IPS-11a (cell line): ENCODE measurements around the gene NOB1.

ENCODE experiments used
- H3K4me3 ChIP-seq: one replicate; pipeline ENCODE4 v1.5.1; 2013; ENCODE audit warnings: low read depth, low read length, control low read depth

Gene NOB1

DNA sequence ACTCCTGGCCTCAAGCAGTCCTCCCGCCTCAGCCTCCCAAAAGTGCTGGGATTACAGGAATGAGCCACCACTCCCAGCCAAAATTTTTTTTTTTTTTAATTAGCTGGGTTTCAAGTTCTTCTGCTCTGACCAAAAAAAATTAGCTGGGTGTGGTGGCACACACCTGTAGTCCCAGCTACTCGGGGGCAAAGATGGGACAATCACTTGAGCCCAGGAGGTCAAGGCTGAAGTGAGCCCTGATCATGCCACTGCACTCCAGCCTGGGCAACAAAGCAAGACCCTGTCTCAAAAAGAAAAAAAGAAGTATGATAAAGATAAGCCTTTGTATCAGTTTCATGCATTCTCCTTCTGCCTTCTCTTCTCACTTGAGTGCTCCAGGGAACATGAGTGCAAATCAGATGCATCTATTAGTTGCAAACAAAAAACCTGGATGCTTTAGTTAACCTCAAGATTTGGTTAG, 30.3 kb downstream of the NOB1 start:
- H3K4me3 ChIP-seq, result no peak overlapping the region

DNA sequence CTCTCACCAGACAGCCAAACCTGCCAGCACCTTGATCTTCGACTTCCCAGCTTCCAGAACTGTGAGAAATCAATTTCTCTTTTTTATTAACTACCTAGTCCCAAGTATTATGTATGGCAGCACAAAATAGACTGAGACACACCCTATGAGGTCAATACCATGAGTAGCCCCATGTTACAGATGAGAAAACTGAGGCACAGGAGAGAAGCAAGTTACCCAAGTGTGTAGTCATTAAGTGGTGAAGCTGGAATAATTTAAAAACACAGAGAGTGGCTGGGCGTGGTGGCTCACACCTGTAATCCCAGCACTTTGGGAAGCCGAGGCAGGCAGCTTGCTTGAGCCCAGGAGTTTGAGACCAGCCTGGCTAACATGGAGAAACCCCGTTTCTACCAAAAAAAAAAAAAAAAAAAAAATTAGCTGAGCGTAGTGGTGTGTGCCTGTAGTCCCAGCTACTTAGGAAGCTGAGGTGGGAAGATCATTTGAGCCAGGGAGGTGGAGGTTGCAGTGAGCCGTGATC, 33.2 kb downstream of the NOB1 start:
- H3K4me3 ChIP-seq, result no peak overlapping the region

DNA sequence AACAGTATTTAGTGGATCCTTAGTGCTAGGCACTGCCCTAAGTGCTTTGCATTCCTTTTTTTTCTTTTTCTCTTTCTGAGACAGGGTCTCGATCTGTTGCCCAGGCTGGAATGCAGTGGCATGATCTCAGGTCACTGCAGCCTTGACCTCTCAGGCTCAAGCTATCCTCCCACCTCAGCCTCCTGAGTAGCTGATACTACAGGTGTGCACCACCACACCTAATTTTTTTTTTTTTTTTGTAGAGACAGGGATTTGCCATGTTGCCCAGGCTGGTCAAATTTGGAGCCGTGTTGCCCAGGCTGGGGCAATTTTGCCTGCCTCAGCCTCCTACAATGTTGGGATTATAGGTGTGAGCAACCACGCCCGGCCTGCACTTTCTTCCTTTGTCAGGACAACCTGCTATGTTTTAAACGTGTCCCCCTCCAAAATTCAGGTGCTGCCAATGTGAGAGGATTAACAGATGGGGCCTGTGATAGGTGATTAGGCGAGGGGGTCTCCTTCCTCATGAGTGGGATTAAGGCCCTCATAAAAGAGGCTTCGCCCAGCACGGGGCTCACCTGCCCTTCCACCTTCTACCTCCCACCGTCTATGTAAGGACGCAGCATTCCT, 33.8 kb downstream of the NOB1 start:
- H3K4me3 ChIP-seq, result no peak overlapping the region

DNA sequence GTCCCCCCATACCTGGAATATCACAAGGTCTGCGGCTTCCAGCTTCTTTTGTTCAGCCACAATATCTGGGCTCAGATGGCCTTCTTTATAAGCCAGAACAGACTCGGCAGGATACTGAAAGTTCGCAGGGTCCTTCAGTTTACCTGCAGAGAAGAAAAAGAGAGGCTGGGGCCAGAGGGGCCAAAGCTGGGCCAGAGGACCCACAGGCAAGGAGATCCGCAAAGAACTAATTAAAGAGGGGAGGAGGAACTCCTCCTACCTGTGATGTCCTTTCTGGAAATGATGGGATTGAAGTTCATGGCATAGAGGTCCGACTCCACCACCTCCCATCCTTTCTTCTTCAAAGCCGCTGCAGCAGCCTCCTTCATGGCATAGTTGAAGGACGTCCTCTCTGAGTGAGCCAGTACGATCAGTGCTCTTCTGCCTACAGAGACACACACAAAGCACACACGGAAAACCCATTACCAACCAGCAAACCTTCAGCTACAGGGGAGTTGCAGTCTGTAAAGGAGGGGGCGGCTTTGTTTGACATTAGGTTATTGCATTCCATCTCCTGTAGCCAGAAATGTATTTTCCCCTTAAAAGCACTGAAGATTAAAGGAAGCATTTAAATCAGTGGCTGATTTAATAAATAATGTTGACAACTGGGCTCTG, 36.5 kb downstream of the NOB1 start:
- H3K4me3 ChIP-seq, result no peak overlapping the region

DNA sequence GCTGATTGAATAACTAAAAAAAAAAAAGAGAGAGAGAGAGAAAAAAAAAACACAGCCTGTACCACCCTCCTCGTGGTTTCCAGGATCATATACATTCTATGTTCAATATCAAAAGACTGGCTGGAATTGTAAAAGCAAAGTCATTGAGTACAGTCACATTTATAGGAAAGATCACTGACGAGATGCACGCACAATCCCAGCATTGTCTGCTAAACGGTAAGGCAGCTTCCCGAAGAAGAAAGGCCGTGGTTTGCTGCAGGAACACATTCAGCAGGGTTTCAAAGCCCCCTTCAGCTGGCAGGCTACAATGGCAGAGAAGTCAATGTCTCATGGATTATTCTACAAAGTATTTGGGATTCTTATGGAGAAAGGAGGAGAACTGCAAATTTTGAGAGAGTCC, 37.7 kb downstream of the NOB1 start:
- H3K4me3 ChIP-seq, result no peak overlapping the region

DNA sequence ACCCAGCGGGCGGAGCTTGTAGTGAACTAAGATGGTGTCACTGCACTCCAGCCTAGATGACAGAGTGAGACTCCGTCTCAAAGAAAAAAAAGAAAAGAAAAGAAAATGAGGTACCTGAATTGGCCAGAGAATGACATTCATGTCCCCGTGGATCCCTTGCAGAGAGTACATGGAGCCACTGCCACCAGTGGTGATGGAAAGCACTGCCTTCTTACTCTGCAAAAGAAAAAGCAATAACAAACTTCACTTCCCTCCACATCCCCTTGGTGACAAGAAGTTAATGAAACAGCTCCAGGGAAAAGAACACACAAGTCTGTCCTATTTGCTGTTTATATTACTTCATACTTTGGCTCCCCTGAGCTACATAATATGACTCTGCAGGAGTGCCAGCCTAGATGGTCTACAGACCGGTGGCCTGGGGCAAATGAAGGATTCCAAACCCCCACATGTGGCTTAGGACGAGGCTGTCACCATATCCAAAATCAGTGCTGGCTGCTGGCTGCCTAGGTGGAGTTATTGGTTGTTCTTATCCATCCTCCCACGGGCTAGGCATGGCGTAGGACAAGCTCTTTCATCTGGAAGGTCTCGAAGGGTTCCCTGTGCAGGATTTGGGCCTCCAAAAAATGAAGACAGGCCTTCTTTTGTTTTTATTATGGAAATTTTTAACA, 41.7 kb downstream of the NOB1 start:
- no peak overlapping the region for H3K4me3 ChIP-seq

DNA sequence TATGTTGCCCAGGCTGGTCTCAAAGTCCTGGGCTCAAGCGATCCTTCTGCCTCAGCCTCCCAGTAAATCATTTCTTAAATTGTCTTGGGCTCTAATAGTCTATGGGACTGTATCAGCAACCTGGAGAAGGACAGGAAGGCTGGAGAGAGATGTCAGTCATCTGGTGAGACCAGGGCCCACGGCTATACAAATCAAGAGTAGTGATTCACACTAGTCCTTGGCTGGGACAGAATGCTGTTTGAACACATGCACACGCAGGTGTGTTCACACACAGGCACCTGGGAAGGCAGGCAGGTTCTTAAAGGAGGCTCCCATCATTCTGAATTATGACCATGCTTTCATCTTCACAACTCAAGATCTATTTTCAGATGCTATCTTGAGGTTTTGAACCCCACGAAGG, 42.4 kb downstream of the NOB1 start:
- H3K4me3 ChIP-seq, result no peak overlapping the region

DNA sequence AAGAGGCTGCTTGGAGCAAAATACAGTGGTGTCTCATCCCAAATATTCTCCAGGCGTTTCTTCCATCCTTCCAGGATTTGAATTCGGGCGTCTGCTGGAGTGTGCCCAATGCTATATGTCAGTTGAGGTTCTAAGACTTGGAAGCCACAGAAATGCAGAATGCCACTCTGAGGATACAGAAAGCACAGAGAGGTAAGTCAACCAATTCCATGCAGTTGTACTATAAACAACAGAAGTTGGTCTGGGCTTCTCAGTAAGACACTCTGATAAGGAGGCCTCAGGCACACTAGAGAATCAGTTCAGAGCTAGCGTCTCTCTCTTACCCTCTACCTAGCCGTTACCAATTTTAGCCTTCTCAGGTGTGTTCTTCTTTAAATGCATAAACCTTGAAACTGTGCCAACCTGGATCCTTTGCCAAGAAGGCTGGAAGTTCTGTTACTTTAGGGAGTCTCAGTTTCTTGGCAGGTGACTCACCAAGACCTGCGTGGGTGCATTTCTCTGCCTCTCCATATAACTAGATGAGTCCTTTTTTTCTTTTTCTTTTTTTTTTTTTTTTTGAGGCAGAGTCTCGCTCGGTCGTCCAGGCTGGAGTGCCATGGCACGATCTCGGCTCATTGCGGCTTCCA, 43.5 kb downstream of the NOB1 start:
- H3K4me3 ChIP-seq, result no peak overlapping the region

DNA sequence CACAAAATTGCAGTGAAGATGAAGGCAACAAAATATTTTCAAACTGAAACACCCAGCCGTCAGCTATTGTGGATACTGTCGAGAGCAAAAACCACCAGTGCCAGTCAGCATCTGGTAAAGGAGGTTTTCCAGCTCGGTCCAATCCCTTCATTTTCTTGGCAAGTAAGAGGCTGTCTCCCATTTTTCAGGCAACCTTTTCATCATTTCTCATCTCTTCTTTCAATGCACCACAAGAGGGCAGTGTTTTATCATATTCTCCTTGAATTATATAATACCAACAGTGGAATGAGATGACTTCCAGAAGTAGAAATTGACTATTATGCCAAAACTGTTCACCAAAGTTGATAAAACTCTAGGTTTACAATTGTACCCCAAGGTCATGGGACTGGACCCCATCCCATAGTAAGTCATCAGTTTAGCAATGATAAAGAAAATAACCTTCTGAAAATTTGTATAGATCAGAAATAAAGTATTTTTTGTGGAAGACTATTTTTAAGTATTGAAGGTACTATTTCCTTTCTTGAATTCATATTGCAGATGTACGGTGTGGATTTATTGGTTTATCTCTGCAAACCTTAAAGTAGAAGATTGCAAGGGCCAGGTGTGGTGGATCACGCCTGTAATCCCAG, 45.2 kb downstream of the NOB1 start:
- H3K4me3 ChIP-seq, result no peak overlapping the region

DNA sequence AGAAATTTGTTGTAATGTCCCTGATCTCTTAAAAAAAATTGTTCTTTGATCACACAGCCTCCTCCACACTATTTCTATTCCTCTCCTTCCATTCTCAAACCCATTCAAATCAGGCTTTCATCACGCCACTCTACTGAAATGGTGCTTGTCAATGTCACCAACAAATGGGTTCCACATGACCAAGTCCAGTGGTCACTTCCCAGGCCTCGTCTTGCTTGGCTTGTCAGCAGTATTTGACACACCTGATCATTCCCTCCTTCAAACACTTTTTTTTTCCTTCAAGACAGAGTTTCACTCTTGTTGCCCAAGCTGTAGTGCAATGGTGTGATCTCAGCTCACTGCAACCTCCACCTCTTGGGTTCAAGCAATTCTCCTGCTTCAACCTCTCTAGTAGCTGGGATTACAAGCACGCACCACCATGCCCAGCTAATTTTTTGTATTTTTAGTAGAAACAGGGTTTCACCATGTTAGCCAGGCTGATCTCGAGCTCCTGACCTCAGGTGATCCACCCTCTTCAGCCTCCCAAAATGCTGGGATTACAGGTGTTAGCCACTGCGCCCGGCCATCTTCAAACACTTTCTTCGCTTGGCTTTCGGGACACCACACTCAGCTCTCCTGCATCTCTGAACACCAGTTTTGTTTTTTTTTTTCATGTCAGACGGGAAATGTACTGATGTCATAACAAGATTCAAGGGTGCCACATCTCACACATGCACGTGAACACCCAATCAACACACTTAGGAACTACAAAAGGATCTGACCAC, 46.6 kb downstream of the NOB1 start:
- no peak overlapping the region for H3K4me3 ChIP-seq

DNA sequence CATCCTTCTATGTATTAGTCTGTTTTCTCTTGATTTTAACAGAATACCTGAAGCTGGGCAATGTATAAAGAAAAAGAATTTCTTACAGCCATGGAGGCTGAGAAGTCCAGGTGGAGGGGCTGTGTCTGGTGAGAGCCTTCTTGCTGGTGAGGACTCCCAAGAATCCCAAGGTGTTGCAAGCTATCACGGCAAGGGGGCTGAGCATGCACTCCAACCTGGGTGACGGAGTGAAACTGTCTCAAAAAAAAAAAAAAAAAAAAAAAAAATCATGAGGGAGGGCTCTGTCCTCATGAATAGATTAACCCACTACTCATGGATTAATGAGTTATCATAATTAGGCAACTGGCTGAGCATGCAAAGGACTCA, 47.8 kb downstream of the NOB1 start:
- H3K4me3 ChIP-seq, result no peak overlapping the region

DNA sequence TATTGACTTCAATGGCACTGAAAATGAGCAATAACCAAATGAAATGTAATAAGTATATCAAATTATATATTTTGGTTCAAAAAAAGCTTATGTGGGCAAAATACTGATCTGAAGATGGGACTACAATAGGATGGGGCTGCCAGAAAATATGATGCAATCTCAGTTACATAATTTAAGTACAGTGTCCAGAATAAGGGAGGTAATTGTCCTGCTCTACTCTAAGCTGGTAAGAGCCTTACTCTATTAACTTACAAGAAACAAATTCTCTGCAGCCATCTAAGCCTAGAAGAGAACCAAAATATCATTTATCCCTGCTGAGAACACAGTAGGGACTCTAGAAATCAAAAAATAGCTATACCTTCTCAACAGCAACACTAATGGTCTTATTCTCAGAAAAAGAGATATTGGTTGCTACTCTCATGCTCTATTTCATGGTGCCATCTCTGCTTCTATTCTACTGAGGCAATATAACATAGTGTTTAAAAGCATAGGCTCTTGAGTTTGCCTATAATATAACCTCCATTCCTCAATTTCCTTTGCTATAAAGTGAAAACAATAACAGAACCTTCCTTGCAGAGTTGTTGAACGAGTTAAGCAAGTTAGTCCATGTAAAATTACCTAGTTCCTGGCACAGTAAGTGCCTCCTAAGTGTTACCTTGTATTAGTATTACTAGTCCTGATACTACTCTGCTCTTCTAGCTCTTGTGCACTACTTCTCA, 48.3 kb downstream of the NOB1 start:
- H3K4me3 ChIP-seq, result no peak overlapping the region

DNA sequence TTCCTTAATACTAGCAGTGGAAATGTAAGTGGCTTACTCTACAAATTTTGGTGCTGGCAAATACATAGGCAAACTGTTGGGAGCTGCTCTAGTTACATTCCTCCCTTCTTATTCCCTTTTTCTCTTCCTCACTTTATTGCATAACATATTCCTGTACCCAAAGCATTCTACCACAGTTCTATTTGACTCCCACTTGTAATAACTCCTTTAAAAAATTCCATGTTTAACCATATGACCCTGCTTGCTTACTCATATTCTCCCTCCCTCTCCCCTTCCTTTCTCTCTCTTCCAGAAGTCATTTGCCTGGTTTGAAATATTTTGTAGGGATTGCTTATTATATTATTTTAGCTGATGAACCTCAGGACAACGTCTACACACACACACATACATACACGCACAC, 51.1 kb downstream of the NOB1 start:
- no peak overlapping the region for H3K4me3 ChIP-seq

DNA sequence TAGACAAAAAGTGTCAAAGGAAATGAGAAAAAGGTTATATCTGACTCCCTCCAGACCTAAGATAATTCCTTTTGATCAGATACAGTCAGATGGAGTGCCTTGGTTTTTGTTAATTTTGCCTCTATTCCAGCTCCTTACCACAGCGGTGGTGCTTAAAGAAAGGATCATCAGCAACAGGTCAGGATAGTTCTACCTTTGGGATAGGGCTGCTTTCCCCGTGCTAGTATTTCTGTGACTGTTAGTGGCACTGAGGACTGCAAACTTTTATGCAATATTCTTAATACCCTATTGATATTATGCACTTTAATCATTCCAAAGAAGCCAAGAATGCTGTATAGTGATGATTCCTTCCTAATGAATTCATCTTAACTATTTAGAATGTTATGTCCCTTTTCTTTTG, 52.9 kb downstream of the NOB1 start:
- H3K4me3 ChIP-seq, result no peak overlapping the region

DNA sequence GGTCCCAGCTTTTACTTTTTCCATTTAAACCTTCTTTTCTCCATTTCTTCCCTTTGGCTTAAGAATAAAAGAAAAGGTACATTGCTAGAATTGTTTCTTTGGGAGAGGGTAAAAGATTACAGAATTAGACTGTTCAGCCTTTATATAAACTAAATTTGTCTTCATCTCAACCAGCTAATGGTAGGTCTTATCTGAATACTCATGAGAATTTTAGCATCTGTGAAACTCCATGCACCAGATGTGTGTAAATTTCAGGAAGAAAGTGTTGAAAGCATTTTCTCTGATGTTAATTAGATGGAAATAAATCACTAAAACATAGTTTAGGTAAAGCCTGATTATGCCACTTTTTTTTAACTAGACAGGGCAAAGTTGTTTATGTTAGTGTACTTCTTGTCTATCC, 53.3 kb downstream of the NOB1 start:
- H3K4me3 ChIP-seq, result no peak overlapping the region

DNA sequence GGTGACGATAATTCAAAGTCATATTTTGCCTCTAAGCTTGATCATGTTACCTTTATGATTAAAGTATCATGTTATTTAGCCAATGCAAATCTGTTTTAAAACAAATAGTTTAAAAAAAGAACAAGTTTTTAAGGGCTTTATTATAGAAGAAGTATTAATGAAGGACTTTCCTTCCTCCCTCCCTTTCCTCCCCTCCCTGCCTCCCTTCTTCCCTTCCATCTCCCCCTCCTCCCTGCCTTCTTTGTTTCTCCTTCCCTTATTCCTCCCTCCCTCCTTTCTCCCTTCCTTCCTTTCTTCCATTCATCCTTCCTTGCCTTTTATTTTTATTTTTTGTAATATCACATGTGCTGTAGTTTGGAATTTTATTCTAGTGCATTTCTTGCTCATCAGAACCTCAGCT, 54.8 kb downstream of the NOB1 start:
- H3K4me3 ChIP-seq, result no peak overlapping the region

DNA sequence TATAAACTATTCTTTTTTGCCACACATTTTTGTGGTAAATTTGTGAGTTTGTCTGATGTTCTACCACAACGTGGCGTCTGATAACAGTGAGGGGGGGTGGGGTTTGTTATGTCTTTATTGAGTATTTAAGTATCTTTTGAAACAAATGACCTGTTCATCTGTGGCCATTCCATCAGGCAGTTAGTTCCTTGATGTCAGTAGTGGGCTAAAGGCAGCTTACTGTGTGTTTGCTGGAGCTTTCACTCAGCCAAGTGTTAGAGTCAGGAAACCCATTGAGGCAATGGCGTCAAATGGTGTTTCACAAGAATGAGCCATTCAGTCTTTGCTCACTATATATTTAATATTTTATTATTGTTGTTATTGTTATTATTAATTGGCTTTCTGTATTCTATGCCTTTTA, 56.3 kb downstream of the NOB1 start:
- no peak overlapping the region for H3K4me3 ChIP-seq

DNA sequence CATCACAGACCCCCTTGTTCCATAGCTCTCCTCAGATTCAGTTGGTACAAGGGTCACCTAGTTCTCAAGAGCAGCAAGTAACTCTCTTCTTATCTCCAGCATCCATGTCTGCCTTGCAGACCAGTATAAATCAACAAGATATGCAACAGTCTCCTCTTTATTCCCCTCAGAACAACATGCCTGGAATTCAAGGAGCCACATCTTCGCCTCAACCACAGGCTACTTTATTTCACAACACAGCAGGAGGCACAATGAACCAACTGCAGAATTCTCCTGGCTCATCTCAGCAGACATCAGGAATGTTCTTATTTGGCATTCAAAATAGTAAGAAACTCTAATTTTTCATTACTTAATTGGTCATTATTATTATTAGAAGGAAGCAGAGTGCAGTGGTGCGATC, 60.8 kb downstream of the NOB1 start:
- no peak overlapping the region for H3K4me3 ChIP-seq

DNA sequence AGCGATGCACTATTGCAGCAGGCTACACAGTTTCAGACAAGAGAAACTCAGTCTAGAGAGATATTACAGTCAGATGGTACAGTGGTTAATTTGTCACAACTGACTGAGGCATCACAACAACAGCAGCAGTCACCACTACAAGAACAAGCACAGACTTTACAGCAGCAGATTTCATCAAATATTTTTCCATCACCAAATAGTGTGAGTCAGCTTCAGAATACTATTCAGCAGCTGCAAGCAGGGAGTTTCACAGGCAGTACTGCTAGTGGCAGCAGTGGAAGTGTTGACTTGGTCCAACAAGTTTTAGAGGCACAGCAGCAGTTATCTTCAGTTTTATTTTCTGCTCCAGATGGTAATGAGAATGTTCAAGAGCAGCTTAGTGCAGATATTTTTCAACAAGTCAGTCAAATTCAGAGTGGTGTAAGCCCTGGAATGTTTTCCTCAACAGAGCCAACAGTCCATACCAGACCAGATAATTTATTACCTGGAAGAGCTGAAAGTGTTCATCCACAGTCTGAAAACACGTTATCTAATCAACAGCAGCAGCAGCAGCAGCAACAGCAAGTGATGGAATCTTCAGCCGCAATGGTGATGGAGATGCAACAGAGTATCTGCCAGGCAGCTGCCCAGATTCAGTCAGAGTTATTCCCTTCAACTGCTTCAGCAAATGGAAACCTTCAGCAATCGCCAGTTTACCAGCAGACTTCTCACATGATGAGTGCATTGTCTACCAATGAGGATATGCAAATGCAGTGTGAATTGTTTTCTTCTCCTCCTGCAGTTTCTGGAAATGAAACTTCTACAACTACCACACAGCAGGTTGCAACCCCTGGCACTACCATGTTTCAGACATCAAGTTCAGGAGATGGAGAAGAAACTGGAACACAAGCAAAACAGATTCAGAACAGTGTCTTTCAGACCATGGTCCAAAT, 62.5 kb downstream of the NOB1 start:
- no peak overlapping the region for H3K4me3 ChIP-seq
